C4-2B (cell line): ENCODE measurements around the gene SNTB2.

Experiments
- ZFX ChIP-seq: fragments of 450-650 bp; IDR thresholded peaks from 2 replicates; pipeline ENCODE4 v1.6.1; 2017
- TF ChIP-seq, protein P1 (sequence below): fragments of 450-650 bp; conservative IDR thresholded peaks from 2 replicates; pipeline ENCODE4 v1.5.1; 2017; ENCODE audit warnings: mild to moderate bottlenecking

DNA sequence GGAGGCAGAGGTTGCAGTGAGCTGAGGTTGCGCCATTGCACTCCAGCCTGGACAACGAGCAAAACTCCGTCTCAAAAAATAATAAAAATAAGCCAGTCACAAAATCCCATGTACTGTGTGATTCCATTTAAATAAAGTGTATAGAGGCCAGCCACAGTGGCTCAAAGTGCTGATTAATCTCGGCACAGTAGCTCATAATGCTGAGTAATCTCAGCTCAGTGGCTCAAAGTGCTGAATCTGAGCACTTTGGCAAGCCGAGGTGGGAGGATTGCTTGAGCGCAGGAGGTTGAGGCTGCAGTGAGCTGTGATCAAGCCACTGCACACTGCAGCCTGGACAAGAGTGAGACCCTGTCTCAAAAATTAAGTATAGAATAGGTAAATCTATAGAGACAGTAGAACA lies 159.7 kb downstream of the SNTB2 start:
- TF ChIP-seq, protein P1, sequence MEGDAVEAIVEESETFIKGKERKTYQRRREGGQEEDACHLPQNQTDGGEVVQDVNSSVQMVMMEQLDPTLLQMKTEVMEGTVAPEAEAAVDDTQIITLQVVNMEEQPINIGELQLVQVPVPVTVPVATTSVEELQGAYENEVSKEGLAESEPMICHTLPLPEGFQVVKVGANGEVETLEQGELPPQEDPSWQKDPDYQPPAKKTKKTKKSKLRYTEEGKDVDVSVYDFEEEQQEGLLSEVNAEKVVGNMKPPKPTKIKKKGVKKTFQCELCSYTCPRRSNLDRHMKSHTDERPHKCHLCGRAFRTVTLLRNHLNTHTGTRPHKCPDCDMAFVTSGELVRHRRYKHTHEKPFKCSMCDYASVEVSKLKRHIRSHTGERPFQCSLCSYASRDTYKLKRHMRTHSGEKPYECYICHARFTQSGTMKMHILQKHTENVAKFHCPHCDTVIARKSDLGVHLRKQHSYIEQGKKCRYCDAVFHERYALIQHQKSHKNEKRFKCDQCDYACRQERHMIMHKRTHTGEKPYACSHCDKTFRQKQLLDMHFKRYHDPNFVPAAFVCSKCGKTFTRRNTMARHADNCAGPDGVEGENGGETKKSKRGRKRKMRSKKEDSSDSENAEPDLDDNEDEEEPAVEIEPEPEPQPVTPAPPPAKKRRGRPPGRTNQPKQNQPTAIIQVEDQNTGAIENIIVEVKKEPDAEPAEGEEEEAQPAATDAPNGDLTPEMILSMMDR: no peak
- no peak for TF ChIP-seq ZFX
